HG03139 (cell line): ENCODE results near the gene AGRN.

Experiments used
- ATAC-seq: cut with Tn5 transposase; IDR thresholded peaks from one replicate; pipeline ENCODE4 v1.9.1; 2021; ENCODE audit not compliant: unreplicated experiment

Gene AGRN

GRCh38 chr1:1035291-1035943, 15.5 kb downstream of the AGRN start:
- no peak for ATAC-seq

- ATAC-seq: no peak
Observed at GRCh38 chr1:1037366-1038327, 17.7 kb downstream of the AGRN start.

- no peak for ATAC-seq
Observed at GRCh38 chr1:1038694-1039093, 18.8 kb downstream of the AGRN start.

GRCh38 chr1:1039145-1039910, 19.4 kb downstream of the AGRN start:
- no peak for ATAC-seq

- peak; percentile 45 for ATAC-seq
Observed at GRCh38 chr1:1040004-1040991, 20.4 kb downstream of the AGRN start.

GRCh38 chr1:1041092-1041523, 21.2 kb downstream of the AGRN start:
- ATAC-seq: no peak

GRCh38 chr1:1041873-1042272, 22.0 kb downstream of the AGRN start:
- no peak for ATAC-seq

GRCh38 chr1:1042835-1043234, 22.9 kb downstream of the AGRN start:
- ATAC-seq: no peak

GRCh38 chr1:1043411-1043810, 23.5 kb downstream of the AGRN start:
- no peak for ATAC-seq

- ATAC-seq: no peak
Observed at GRCh38 chr1:1043921-1044320, 24.0 kb downstream of the AGRN start.

GRCh38 chr1:1044455-1045078, 24.6 kb downstream of the AGRN start:
- no peak for ATAC-seq

GRCh38 chr1:1045129-1045528, 25.2 kb downstream of the AGRN start:
- ATAC-seq: no peak

- ATAC-seq: no peak
Observed at GRCh38 chr1:1046243-1046642, 26.3 kb downstream of the AGRN start.

GRCh38 chr1:1046767-1047166, 26.8 kb downstream of the AGRN start:
- ATAC-seq: no peak

GRCh38 chr1:1047407-1047806, 27.5 kb downstream of the AGRN start:
- no peak for ATAC-seq

GRCh38 chr1:1047963-1048362, 28.0 kb downstream of the AGRN start:
- no peak for ATAC-seq

- no peak for ATAC-seq
Observed at GRCh38 chr1:1048765-1049164, 28.8 kb downstream of the AGRN start.

- ATAC-seq: no peak
Observed at GRCh38 chr1:1049318-1050165, 29.6 kb downstream of the AGRN start.

- ATAC-seq: no peak
Observed at GRCh38 chr1:1050577-1051052, 30.7 kb downstream of the AGRN start.
